ENCODE measurements around the gene MAPKAPK3. TPM values are rescaled to one million over a fixed set of nuclear protein-coding genes. Genes with fewer than 3 reads are reported as not detected.

Gene MAPKAPK3
- total RNA-seq, 2 experiments from 2014 or later, result 204 to 205 TPM

- no peaks in the 10 kb centered on the region for H3K4me1 Mint-ChIP-seq (ENCODE audit: low read depth)
- CTCF ChIA-PET, result no interaction called here
- peaks cover 5% of the 10 kb centered on the region for H3K27me3 Mint-ChIP-seq
- peaks cover 10% of the 10 kb centered on the region for H3K9me3 Mint-ChIP-seq
- no peak overlapping the region for H3K27ac Mint-ChIP-seq
- intact Hi-C loops (cut with micrococcal nuclease), result no loop called here
- no peak for DNase-seq
- no peak for ATAC-seq
- no peak overlapping the region for H3K4me3 Mint-ChIP-seq
- no peak for TF ChIP-seq CTCF (IDR thresholded peaks at IDR 0.05)
- H3K36me3 Mint-ChIP-seq (ENCODE audit: low read depth), result peaks cover 6% of the 10 kb centered on the region
- POLR2A ChIA-PET, result no interaction called here
Measured at GRCh38 chr3:50698269-50698668, 81.3 kb downstream of the MAPKAPK3 start.

Small RNA genes within 50 kb of the gene (microRNA-seq; reads per million reads assigned to microRNA genes)
- 13.6 reads per million, percentile 39 among the genes with 10 or more reads in this experiment for gene MIR4787 (ENCODE audit: borderline microRNAs expressed, borderline replicate concordance)

Other genes starting within 250 kb of the MAPKAPK3 start
- 1 to 10 TPM; 1.6 to 2.1 TPM for gene CACNA2D2, start 113.5 kb upstream of the MAPKAPK3 start, total RNA-seq
- 10 to 100 TPM; 37.9 to 41.3 TPM for gene C3orf18, start 49.4 kb upstream of the MAPKAPK3 start, total RNA-seq
- gene HEMK1, start 47.6 kb upstream of the MAPKAPK3 start, total RNA-seq, result 100 to 1,000 TPM in 1 of 2 experiments, 10 to 100 TPM in 1; 97.1 to 101 TPM
- gene CISH, start 5.4 kb upstream of the MAPKAPK3 start, total RNA-seq, result 100 to 1,000 TPM; 307 to 308 TPM
- 1 to 10 TPM; 3.6 to 4.2 TPM for gene DOCK3, start 57.8 kb downstream of the MAPKAPK3 start, total RNA-seq

Measured in activated CD8-positive, alpha-beta T cell treated with anti-CD3 and anti-CD28 coated beads for 36 hours (primary cell).